PFSK-1 (cell line): ENCODE results near the gene NR5A1.

Source experiments
- FOXP2 ChIP-seq: optimal IDR thresholded peaks from 2 replicates; pipeline ENCODE3; 2011; ENCODE audit warnings: borderline replicate concordance, control low read depth, inconsistent platforms; ENCODE audit not compliant: insufficient read depth; ENCODE audit errors: extremely low read length, extremely low read depth
- POLR2AphosphoS5 ChIP-seq: IDR thresholded peaks from 2 replicates; pipeline ENCODE4 v1.6.1; 2012; ENCODE audit warnings: low read depth, mild to moderate bottlenecking, control low read depth, low read length, moderate library complexity
- SIN3A ChIP-seq: IDR thresholded peaks from 2 replicates; pipeline ENCODE4 v1.6.1; 2012; ENCODE audit warnings: mild to moderate bottlenecking, low read length, moderate library complexity, borderline replicate concordance; ENCODE audit not compliant: insufficient read depth
- TAF1 ChIP-seq: IDR thresholded peaks from 2 replicates; pipeline ENCODE4 v1.6.1; 2012; ENCODE audit warnings: low read length, control low read depth, borderline replicate concordance; ENCODE audit not compliant: insufficient read depth
- TF ChIP-seq, protein P1 (sequence below), 2 experiments: IDR thresholded peaks; 2 replicates each; pipeline versions ENCODE4 v1.6.1 to v1.8.0; 2011 to 2012; ENCODE audit warnings: low read depth in 2 of 2, low read length in 2 of 2, control low read depth in 1 of 2, inconsistent platforms in 1 of 2, mild to moderate bottlenecking in 1 of 2, moderate library complexity in 1 of 2; ENCODE audit not compliant: insufficient read depth in 1 of 2

Gene NR5A1

DNA sequence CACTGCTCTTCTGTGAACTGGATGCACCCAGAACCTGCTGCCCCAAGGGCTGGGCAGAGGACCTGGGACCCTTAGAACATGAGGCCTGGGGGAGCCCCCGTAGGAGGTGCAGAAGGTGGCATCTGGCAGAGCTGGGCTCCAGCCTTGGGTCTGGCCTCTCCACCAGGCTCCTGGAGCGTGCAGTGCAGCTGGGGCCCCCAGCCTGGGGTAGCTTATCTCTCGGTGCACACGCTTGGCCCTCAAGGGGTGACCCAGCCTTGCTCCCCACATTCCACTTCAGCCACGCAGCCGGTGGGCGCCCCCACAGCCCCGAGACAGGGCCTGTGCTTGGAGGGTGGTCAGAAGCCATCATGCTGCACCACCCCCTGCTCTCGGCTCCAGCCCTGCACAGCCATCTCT, 5.6 kb upstream of the NR5A1 start:
- TF ChIP-seq TAF1 (no peak), SIN3A (no peak), POLR2AphosphoS5 (no peak), FOXP2 (no peak)
- TF ChIP-seq, protein P1, sequence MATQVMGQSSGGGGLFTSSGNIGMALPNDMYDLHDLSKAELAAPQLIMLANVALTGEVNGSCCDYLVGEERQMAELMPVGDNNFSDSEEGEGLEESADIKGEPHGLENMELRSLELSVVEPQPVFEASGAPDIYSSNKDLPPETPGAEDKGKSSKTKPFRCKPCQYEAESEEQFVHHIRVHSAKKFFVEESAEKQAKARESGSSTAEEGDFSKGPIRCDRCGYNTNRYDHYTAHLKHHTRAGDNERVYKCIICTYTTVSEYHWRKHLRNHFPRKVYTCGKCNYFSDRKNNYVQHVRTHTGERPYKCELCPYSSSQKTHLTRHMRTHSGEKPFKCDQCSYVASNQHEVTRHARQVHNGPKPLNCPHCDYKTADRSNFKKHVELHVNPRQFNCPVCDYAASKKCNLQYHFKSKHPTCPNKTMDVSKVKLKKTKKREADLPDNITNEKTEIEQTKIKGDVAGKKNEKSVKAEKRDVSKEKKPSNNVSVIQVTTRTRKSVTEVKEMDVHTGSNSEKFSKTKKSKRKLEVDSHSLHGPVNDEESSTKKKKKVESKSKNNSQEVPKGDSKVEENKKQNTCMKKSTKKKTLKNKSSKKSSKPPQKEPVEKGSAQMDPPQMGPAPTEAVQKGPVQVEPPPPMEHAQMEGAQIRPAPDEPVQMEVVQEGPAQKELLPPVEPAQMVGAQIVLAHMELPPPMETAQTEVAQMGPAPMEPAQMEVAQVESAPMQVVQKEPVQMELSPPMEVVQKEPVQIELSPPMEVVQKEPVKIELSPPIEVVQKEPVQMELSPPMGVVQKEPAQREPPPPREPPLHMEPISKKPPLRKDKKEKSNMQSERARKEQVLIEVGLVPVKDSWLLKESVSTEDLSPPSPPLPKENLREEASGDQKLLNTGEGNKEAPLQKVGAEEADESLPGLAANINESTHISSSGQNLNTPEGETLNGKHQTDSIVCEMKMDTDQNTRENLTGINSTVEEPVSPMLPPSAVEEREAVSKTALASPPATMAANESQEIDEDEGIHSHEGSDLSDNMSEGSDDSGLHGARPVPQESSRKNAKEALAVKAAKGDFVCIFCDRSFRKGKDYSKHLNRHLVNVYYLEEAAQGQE (IDR thresholded peaks at IDR 0.05; ENCODE audit: insufficient read depth in 1 of 2, low read depth in 2 of 2, low read length in 2 of 2), result no peak

DNA sequence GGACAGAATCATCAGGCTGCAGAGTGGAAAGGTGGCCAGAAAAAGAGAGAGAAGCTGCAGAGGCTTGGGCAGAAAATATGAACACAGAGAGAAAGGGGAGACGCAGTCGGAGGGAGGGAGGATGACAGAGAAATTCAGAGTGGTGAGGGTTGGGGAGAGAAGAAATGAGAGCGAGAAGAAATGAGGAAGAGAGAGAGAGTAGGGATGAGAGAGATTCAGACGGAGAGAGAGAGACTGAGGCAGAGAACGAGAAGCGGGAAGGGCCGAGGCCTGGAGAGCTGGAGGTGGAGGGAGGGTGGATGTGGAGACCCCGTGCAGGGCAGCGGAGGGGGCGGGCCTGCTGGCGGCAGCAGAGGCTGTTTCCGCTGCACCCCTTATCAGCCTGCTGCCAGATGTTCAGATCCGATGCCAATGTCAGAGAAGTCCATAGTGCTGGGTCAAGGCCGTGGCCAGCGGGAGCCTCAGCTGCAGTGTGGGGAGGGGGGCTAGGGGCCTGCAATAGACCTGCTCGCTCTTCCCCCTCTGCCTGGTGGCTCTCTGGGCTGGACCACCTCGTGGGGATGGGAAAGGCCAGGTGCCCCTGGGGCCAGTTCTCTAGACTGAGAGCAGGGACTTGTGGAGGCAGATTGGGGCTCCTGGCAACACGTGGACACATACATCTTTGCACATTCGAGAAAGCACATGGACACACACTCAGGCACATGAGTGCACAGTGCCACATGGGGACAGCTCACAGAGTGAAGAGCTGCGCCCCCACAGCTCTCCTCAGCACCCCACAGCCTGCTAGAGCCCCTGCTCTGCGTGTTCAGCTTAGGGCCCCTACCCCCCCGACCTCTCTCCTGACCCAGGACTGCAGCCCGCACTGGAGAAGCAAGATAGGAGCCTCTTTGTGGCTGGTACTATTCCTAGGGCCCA, 4.9 kb upstream of the NR5A1 start:
- TF ChIP-seq, protein P1 (IDR thresholded peaks at IDR 0.05; ENCODE audit: insufficient read depth in 1 of 2, low read depth in 2 of 2, low read length in 2 of 2), result no peak
- TF ChIP-seq SIN3A (no peak), TAF1 (no peak), FOXP2 (no peak), POLR2AphosphoS5 (no peak)

DNA sequence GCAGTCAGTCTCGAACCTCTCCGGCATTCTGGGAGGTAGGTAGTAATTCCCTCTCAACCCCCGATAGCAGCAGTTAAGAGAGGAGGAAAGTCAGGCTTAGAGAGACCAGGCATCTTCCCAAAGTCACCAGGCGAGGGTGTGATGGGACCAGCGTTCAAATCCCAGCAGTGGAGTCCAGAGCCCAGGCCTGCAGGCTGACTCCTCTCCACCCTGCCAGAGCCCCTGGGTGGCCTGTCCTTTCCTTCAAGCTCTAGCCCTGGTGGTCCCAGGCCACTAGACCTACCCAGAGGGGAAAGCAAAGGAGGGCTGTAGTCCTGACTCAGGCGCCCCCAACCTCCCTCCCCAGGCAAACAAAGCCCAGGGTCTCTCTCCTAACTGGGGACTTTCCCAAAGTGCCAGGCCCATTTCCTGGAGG, 4.2 kb upstream of the NR5A1 start:
- no peak for TF ChIP-seq FOXP2
- no peak for TF ChIP-seq POLR2AphosphoS5
- TF ChIP-seq SIN3A, result no peak
- TF ChIP-seq TAF1, result no peak

DNA sequence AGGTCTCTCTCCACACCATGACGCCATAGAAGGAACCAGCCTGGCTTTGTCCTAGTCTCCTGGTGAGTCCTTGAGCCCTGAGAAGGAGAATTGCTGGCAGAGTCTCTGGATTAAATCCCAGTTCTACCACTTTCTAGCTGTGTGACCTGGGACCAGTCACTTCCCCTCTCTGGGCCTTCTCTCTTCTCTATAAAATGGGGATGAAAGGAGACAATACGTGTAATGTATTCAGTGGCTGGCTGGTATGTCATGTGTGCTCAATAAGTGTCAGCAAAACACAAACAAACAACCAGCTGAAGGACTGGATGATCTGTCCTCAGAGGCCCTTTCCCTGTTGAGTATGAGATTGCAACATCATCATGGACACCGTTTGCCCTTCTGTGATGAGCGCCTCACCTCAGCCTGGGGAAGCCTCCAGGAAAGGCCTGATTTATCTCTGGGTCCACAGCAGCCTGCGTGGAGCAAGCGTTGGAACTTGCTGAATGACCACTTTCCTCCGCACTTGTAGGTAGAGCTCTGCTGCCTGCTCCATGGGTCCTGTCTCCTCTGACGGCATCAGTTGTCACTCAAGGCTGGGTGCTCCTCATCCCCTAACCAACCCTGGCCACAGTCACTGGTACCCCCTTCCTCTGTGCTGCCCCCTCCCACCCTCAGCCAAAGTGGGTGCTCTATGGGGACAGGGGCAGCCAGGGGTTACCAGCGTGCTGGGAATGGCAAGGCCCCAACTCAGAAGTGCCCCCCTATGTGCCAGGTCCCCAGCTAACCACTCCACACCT, 3.6 kb upstream of the NR5A1 start:
- TF ChIP-seq POLR2AphosphoS5, result no peak
- no peak for TF ChIP-seq FOXP2
- TF ChIP-seq TAF1, result no peak
- TF ChIP-seq, protein P1 (IDR thresholded peaks at IDR 0.05; ENCODE audit: insufficient read depth in 1 of 2, low read depth in 2 of 2, low read length in 2 of 2), result no peak
- TF ChIP-seq SIN3A, result no peak

DNA sequence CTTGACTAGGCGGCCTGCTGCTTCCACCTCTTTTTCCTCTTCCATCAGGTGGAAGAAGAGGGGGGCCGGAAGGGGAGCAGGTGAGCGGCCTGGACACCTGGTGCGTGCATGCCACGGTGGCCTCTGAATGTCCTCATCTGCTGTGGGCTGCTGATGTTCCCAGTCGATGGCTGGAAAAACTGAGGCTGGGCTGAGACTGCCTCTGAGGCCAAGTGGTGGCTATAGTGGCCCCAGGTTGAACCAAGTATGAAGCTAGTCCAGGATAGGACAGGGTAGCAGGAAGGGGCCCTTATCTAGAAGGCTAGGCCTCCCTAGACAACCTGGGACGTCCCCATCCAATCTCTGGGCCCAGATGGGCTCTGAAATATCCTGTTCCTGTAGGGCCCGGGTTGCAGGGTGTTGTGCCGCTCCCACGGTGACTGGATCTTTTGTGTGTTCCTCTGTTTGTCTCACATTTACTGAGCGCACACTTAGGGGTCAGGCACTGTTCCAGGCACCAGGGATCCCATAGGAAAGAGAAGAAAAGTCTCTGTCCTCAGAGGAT, 753 bp upstream of the NR5A1 start:
- TF ChIP-seq TAF1, result no peak
- no peak for TF ChIP-seq POLR2AphosphoS5
- TF ChIP-seq, protein P1 (IDR thresholded peaks at IDR 0.05; ENCODE audit: insufficient read depth in 1 of 2, low read depth in 2 of 2, low read length in 2 of 2), result no peak
- TF ChIP-seq SIN3A, result no peak
- no peak for TF ChIP-seq FOXP2
